GM21390 (cell line): ENCODE measurements around the gene VPS4A.
"Not testable (repeated sequence)": the region's sequence is repeated elsewhere in the genome, so short reads cannot be mapped to it uniquely, and the experiment has no call there.

ENCODE experiments used
- ATAC-seq: cut with Tn5 transposase; IDR thresholded peaks from one replicate; pipeline ENCODE4 v1.9.1; 2021; ENCODE audit not compliant: unreplicated experiment

VPS4A gene

DNA sequence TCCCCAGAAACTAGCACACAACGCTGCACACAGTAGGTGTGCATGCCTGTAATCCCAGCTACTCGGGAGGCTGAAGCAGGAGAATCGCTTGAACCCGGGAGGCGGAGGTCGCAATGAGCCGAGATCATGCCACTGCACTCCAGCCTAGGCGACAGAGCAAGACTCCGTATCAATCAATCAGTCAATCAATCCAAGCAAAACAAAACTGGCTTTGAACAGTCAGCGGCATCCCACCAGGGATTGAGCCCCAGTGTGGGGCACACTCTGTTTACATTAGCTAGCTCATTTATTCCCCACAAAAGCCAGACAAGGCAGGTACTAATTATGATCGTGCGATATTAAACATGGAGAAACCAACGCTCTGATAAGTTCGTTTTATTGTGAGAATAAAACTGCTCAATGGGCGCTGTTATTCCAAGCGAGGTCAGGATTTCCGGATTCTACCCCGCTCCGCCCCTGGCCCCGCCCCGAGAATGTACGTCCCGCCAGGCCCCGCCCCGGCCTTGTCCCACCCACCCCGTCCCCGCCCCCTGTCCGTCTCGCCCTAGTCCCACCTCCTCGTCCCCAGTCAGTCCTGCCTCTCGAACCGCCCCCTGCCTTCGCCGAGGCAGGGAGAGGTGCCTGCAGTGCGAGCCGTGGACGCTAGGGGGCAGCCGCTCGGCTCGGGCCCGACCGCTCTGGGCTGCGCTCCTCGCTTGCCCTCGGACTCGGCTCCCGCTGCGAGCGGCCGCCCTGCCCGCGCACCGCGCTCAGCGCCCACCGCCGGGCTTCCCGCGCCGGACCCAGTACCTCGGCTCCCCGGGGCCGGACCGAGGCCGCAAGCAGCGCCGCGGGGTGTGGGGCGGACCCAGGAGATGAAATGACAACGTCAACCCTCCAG is at the start of gene VPS4A:
Gene VPS4A (plus strand): TSS at position 698 of the 880 bp plus-strand sequence. CDS start 162 bp downstream, at position 860.
- peak; percentile 91 for ATAC-seq

DNA sequence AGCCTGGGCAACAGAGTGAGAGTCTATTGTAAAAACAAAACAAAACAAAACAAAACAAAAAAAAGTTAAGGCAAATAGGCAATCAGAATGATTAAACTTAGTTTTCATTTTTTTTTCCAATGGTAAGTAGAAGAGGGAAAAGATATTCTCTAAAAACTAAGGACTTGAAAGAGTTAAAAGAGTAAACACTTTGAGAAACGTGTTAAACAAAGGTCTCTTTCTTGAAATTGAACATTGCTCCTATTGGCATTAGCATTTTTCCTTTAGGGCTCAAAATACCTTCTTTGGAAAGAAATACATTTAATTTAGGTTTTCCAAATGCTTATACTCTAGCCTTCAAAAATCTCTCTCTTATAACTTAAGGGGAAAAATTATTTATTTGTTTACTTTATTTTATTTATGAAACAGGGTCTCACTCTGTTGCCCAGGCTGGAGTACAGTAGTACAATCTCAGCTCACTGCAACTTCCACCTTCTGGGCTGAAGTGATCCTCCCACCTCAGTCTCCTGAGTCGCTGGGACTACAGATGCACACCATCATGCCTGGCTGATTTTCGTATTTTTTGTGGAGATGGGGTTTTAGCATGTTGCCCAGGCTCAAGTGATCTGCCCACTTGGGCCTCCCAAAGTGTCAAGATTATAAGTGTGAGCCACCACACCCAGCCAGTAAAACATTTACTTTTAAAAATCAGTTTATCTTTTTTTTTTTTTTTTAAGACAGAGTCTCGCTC is 44.7 kb upstream of the VPS4A start:
- no peak for ATAC-seq

DNA sequence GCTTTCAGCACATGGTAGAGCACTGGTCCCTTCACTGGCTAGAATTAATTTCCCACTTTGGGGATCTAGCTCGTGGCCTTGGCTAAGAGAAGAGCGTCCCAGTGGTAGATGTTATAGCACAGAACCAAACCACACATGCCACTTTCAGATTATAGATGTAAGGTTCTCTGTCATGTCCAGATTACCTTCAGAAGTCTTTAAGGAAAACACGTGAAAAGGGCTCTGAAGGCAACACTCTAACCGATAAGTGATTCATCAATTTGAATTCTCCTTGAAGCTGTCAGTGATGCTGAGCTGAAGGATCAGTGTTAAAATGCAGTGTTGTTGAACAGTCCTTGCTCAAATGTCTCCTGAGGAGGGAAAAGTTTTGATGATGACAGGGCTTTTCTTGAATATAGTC is 43.5 kb upstream of the VPS4A start:
- ATAC-seq: no peak

DNA sequence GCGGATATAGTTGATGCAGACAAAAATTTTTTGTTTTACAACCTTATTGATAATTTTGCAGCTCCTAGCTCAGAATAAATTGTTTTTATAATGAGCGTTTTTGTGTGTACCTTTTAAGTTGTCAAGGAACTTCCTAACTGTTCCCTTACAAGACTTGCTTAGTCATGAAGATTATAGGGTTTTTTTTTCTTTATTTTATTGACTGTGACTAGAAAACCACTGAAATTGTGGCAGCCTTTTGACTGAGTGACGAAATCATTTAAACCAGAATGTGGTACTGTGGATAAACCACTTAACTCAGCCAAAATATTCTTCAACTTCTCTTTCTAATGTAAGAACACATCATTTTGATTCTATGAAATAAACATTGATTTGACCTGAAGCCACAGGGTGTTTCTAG is 40.8 kb upstream of the VPS4A start:
- ATAC-seq: no peak

DNA sequence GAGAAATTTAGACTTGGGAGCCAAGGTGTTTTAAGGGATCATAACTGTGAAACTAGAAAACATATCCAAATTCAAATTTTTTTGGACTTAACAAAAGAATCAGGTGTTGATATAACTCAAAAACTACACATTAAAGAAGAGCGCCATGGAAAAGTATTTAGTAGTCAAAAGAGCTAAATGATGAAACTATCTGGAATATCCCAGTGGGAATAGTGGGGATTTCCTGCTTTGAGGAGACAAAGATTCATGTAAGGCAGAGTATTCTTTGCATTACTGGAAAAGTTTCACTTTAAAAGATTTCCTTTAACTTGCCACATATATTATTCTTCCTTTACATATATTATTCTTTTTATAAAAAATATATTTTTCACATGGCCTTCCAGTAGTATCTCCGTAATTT is 40.3 kb upstream of the VPS4A start:
- no peak for ATAC-seq

DNA sequence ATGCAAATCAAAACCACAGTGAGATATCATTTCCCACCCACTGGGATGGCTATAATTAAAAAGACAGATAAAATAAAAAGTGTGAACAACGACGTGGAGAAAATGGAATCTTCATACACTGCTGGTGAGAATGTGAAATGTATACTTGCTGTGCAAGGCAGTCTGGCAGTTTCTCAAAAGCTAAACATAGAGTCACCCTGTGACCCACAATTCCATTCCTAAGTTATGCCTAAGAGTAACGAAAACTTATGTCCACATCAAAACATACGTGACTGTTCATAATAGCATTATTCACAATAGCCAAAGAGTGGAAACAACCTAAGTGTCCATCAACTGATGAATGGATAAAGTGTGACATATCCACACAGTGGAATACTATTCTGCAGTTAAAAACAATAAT is 38.1 kb upstream of the VPS4A start:
- no peak for ATAC-seq

DNA sequence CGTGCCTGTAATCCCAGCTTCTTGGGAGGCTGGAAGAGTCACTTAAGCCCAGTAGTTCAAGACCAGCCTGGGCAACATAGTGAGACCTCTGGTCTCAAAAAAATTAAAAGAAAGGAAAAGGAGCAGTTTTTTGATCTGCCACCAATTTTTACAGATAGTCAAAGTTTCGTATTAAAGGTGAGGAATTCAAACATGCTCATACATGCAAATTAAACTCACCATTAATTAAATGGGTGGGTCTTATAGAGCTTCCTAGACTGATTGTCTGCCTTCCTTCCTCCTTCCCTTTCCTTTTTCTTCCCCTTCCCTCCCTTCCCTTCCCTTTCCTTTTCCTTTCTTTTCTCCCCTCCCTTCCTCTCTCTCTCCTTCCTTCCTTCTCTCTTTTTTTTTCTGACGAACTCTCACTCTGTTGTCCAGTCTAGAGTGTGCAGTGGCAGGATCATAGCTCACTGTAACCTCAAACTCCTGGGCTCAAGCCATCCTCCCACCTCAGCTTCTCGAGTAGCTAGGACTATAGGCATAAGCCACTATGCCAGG is 36.4 kb upstream of the VPS4A start:
- ATAC-seq: no peak

DNA sequence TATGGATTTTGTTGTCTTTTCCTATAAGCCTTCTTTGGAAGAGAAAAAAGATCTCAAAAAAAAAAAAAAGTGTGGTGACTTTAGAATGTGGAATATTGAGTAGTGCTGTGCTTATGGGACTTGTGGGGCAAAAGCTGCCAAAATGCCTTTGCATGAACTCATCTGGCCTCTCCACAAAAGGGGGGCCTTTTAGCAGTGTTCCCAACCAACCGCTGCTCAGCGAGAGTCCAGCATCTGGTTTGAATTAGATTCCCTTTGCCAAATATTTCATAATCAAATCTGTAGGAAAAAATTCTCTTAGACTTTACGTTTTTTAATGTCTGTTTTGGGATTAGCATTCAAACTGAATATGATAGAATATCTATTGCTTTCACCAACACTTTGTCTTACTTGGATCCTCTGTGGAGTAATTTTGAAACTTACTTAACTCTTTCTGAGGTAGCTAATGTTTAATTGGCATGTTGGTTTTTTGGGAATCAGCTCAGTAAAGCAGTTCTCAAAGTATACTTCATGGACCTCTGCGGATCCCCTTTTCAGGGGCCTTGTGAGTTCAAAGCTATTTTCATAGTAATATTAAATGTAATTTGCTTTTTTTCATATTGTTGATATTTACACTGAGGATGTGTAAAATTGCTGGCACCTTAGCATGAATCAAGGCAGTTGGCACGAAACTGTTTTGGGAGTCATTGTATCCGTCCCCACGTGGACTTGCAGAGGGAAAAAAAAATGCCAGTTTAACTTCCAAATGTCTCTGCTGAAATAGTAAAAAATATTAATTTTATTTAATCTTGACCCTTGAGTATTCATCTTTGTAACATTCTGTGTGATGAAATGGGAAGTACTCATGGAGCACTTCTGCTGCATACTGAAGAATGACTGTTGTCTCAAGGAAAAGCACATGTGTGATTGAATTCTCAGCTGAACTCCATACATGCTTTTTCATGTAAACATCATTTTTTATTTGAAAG is 34.7 kb upstream of the VPS4A start:
- no peak for ATAC-seq

DNA sequence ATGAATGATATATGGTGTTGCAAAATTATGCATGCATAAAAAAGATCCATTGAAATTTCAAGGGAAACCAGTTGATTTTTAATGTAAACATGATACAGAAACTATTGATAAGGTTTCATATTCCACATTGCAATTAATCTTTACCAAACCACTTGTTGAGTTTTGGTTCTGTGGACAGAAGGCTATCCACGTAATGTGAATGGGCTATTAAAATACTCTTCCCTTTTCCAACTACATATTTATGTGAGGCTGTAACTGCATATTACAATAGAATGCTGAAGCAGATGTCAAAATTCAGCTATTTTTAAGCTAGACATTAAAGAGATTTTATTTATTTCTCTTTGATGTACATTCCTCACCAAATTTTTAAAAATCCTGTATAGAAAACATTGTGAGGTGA is 33.7 kb upstream of the VPS4A start:
- no peak for ATAC-seq

DNA sequence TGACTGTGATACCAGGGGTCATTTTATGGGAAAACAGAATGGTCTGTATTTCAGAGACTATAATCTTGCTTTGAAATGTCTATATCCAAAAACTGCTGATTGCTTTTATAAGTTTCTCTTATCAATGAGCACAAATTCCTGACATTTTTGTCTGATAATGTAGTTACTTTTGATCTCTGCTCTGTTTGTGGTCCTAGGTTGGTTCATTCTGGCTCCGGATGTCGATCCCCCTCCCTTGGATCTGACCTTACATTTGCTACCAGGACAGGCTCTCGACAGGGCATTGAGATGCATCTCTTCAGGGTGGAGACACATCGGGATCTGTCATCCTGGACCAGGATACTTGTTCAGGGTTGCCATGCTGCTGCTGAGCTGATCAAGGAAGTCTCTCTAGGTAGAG is 27.3 kb upstream of the VPS4A start:
- no peak for ATAC-seq

DNA sequence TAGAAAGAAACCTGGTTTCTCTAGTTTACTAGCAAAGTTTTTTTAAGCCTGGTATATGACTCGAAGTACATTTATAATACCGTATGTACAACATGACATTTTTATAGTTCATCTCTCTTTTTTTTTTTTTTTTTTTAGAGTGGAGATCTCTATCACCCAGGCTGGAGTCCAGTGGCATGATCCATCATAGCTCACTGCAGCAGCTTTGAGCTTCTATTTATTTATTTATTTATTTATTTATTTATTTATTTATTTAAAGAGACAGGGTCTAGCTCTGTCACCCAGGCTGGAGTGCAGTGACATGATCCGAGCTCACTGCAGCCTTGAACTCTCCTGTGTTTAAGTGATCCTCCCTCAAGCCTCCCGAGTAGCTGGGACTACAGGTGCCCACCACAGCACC is 25.9 kb upstream of the VPS4A start:
- ATAC-seq: no peak

DNA sequence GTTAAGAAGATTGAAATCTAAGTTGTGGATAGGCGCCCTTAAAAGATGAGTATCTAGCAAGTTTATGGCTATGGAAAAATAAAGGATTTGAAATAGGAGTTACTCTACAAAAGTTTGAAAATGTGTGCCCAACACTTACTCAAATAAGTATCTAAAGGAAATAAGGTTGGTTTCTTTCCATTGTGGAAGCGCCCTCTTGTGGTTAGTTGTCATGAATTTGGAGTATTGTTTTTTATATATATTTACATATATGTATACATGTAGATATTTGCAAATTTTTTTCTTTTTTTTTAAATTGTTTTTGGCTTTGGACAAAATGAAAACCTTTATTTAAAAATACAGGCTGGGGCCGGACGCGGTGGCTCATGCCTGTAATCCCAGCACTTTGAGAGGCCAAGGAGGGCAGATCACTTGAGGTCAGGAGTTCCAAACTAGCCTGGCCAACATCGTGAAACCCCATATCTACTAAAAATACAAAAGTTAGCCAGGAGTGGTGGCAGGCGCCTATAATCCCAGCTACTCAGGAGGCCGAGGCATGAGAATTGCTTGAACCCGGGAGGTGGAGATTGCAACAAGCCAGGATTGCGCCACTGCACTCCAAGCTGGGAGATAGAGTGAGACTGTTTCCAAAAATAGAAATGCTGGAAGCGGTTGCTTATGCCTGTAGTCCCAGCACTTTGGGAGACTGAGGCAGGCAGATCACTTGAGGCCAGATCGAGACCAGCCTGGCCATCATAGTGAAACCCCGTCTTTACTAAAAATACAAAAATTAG is 24.0 kb upstream of the VPS4A start:
- no peak for ATAC-seq

DNA sequence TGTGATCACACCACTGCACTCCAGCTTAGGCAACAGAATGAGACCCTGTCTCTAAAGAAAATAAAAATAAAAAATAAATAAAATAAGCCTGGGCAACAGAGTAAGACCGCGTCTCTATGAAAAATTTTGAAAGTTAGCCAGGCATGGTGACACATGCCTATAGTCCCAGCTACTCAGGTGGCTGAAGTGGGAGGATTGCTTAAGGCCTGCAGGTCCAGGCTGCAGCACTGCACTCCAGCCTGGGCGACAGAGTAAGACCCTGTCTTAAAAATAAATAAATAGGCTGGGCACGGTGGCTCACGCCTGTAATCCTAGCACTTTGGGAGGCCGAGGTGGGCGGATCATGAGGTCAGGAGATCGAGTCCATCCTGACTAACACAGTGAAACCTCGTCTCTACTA is 19.5 kb upstream of the VPS4A start:
- ATAC-seq: not testable (repeated sequence)

DNA sequence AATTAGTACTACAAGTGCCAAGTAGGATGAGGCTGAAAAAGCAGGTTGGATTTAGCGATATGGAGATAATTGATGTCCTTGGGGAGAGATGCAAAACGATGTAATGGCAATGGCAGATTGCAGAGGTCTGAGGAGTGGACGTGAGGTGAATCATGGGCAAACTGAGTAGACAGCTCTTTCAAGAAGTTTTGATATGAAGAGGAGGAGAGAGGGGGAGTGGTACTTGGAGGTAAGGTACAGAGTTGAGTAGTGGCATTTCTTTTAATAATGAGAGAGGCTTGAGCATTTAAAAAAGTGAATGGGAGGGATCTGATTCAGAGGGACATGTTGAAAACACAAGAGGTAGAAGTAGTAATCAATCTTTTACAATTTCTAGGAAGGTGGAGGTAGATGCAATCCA is 17.7 kb upstream of the VPS4A start:
- ATAC-seq: no peak

DNA sequence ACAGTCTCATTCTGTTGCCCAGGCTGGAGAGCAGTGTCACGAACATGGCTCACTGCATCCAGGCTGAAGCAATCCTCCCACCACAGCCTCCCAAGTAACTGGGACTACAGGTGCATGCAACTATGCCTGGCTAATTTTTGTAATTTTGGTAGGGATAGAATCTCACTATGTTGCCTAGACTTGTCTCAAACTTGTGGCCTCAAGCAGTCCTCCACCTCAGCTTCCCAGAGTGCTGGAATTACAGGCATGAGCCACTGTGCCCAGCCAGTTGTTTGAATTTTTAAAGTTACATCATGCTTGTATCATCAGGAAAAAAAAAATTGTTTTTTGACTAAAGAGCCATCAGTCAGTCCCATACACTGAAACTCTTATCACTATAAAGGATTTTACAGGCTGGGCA is 17.1 kb upstream of the VPS4A start:
- ATAC-seq: no peak

DNA sequence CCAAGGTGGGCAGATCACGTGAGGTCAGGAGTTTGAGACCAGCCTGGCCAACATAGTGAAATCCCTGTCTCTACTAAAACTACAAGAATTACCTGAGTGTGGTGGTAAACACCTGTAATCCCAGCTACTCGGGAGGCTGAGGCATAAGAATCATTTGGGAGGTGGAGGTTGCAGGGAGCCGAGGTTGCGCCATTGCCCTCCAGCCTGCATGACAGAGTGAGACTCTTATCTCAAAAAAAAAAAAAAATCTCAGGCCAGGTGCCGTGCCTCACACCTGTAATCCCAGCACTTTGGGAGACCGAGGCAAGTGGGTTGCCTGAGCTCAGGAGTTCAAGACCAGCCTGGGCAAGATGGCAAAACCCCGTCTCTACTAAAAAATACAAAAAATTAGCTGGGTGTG is 14.4 kb upstream of the VPS4A start:
- ATAC-seq: not testable (repeated sequence)

DNA sequence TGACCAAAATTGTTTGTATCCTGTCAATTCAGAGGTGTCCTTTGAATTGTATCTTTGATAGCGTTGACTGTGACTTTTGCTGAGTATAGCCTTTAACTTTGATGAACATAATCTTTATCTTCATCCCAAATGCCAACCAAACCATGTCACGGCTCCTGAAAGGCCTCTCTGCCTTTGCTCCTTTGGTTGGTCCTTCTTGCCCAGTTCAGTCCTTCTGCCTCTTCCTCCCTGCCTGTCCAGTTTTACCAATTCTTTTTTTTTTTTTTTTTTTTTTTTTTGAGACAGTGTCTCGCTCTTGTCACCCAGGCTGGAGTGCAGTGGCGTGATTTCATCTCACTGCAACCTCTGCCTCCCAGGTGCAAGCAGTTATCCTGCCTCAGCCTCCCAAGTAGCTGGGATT is 12.9 kb upstream of the VPS4A start:
- no peak for ATAC-seq

DNA sequence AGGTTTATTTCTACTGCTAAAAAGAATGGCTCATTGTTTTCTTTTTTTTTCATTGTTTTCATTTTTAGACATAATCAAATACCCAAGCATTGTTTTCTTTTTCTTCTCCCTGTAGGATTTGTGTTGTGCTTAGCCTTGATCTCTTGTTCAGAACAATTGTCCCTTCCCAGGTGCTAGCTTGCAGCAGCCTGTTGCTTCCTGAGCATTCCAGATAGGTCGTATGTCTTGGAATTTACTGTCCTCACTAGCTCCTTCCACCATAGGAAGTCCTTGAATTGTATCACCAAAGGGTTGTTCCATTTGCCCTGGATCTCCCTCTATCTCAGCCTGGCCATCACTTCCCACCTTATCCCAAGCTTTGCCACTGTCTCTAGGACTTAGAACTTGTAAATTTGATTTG is 10.0 kb upstream of the VPS4A start:
- ATAC-seq: no peak

DNA sequence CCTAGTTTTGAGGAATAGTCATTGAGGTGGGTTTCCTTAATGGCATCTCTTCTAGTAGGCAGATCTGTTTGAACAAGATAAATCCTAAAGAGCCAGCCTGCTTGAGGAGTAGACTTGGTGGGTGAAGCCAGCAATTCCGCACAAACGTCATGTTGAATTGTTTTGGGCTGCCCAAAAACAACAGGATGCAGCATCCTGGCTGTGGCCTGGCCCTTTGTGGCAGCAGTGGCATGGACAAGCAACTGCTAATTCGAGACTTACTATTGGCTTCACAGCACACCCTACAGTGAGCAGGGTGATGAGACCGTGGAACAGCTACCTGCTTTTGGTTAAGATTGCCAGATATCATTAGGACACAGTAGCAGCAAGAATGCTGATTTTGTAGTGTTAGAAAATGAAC is 9.3 kb upstream of the VPS4A start:
- no peak for ATAC-seq

DNA sequence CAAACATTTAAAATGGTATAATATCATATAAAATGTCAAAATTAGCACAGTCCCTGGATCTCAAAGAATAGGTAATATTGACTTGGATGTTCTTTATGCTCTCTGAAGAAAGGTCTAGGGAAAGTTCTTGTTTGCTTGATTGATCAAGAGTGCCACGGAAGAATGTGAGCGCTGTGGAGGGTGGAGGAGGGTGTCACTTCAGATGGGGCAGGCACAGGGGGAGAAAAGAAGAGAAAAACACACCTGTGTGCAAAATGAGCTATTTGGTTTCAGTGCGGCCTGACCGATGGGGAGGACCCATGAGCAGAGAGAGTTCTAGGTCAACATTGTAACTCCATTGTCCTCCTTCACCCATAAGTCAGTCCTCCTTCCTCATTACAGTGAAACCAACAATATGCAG is 8.8 kb upstream of the VPS4A start:
- ATAC-seq: no peak
